DND-41 (cell line): Measurements from ENCODE around the gene GLYR1.

Source experiments
- CTCF ChIP-seq: IDR thresholded peaks from 2 replicates; pipeline ENCODE4 v1.5.1; 2012; ENCODE audit warnings: borderline replicate concordance, low read length, moderate library complexity, mild to moderate bottlenecking; ENCODE audit not compliant: poor library complexity, severe bottlenecking; ENCODE audit errors: extremely low read depth
- EZH2 ChIP-seq: IDR thresholded peaks from 3 replicates; pipeline ENCODE4 v1.6.1; 2012; ENCODE audit warnings: borderline replicate concordance, low read depth, mild to moderate bottlenecking, moderate library complexity, low read length, inconsistent platforms; ENCODE audit not compliant: severe bottlenecking

- TF ChIP-seq EZH2 (no peak), CTCF (no peak)
Measured at GRCh38 chr16:4882633-4883285, 35.7 kb upstream of the GLYR1 start.
